Measurements from ENCODE around the gene PLCD1.
"Not testable (repeated sequence)": the region's sequence is repeated elsewhere in the genome, so short reads cannot be mapped to it uniquely, and the experiment has no call there.

Gene PLCD1

GRCh38 chr3:38029400-38030125 is at the start of gene PLCD1:
Gene PLCD1 (minus strand): TSS chr3:38029642. CDS start chr3:38029539, 103 bp downstream.
- Histone ChIP-seq H3K9ac (ENCODE audit: low read depth in 1 of 2, low read length in 2 of 2) (peak within 1 kb of the TSS; percentile 74 to 84), H3K36me3 (ENCODE audit: control insufficient read depth in 2 of 2, insufficient read depth in 2 of 2, low read length in 2 of 2) (no peaks in the 10 kb centered on the region), H3K4me3 (ENCODE audit: low read length in 2 of 2) (peak within 1 kb of the TSS; percentile 65 to 75), H3K27me3 (ENCODE audit: control insufficient read depth in 2 of 2, insufficient read depth in 2 of 2, low read length in 2 of 2) (peaks cover 0 to 2% of the 10 kb centered on the region in 2 donors), H3K27ac (ENCODE audit: low read depth in 2 of 2, low read length in 2 of 2) (peak within 1 kb of the TSS; percentile 67 to 76), H3K4me1 (ENCODE audit: control insufficient read depth in 2 of 2, insufficient read depth in 2 of 2, low read length in 2 of 2) (peaks cover 23 to 37% of the 10 kb centered on the region in 2 donors), H3K9me3 (ENCODE audit: control insufficient read depth in 2 of 2, low read length in 2 of 2) (no peaks in the 10 kb centered on the region)

GRCh38 chr3:38077073-38077472 is 47.6 kb upstream of the PLCD1 start:
- not testable (repeated sequence) for H3K36me3 ChIP-seq (ENCODE audit: control insufficient read depth in 2 of 2, insufficient read depth in 2 of 2, low read length in 2 of 2)

GRCh38 chr3:38070013-38070412 is 40.6 kb upstream of the PLCD1 start:
- Histone ChIP-seq H3K4me3 (ENCODE audit: low read length in 2 of 2) (no peak overlapping the region), H3K9ac (ENCODE audit: low read depth in 1 of 2, low read length in 2 of 2) (no peak overlapping the region), H3K27ac (ENCODE audit: low read depth in 2 of 2, low read length in 2 of 2) (no peak overlapping the region), H3K4me1 (ENCODE audit: control insufficient read depth in 2 of 2, insufficient read depth in 2 of 2, low read length in 2 of 2) (peaks cover 0 to 4% of the 10 kb centered on the region in 2 donors), H3K27me3 (ENCODE audit: control insufficient read depth in 2 of 2, insufficient read depth in 2 of 2, low read length in 2 of 2) (no peaks in the 10 kb centered on the region), H3K36me3 (ENCODE audit: control insufficient read depth in 2 of 2, insufficient read depth in 2 of 2, low read length in 2 of 2) (no peaks in the 10 kb centered on the region), H3K9me3 (ENCODE audit: control insufficient read depth in 2 of 2, low read length in 2 of 2) (no peaks in the 10 kb centered on the region)

More at GRCh38 chr3:38077073-38077472, 47.6 kb upstream of the PLCD1 start:
- H3K4me3 ChIP-seq (ENCODE audit: low read length in 2 of 2); H3K27ac ChIP-seq (ENCODE audit: low read depth in 2 of 2, low read length in 2 of 2); H3K4me1 ChIP-seq (ENCODE audit: control insufficient read depth in 2 of 2, insufficient read depth in 2 of 2, low read length in 2 of 2); H3K9me3 ChIP-seq (ENCODE audit: control insufficient read depth in 2 of 2, low read length in 2 of 2); H3K9ac ChIP-seq (ENCODE audit: low read depth in 1 of 2, low read length in 2 of 2); H3K27me3 ChIP-seq (ENCODE audit: control insufficient read depth in 2 of 2, insufficient read depth in 2 of 2, low read length in 2 of 2): not testable (repeated sequence)

GRCh38 chr3:38067508-38068233 is 38.2 kb upstream of the PLCD1 start:
- no peak overlapping the region for H3K4me3 ChIP-seq (ENCODE audit: low read length in 2 of 2)
- no peaks in the 10 kb centered on the region for H3K27me3 ChIP-seq (ENCODE audit: control insufficient read depth in 2 of 2, insufficient read depth in 2 of 2, low read length in 2 of 2)
- no peaks in the 10 kb centered on the region for H3K36me3 ChIP-seq (ENCODE audit: control insufficient read depth in 2 of 2, insufficient read depth in 2 of 2, low read length in 2 of 2)
- peaks cover 0 to 4% of the 10 kb centered on the region in 2 donors for H3K4me1 ChIP-seq (ENCODE audit: control insufficient read depth in 2 of 2, insufficient read depth in 2 of 2, low read length in 2 of 2)
- no peak overlapping the region for H3K9ac ChIP-seq (ENCODE audit: low read depth in 1 of 2, low read length in 2 of 2)
- H3K9me3 ChIP-seq (ENCODE audit: control insufficient read depth in 2 of 2, low read length in 2 of 2): no peaks in the 10 kb centered on the region
- no peak overlapping the region for H3K27ac ChIP-seq (ENCODE audit: low read depth in 2 of 2, low read length in 2 of 2)

- H3K9me3 ChIP-seq (ENCODE audit: control insufficient read depth in 2 of 2, low read length in 2 of 2); H3K4me1 ChIP-seq (ENCODE audit: control insufficient read depth in 2 of 2, insufficient read depth in 2 of 2, low read length in 2 of 2); H3K27me3 ChIP-seq (ENCODE audit: control insufficient read depth in 2 of 2, insufficient read depth in 2 of 2, low read length in 2 of 2); H3K4me3 ChIP-seq (ENCODE audit: low read length in 2 of 2); H3K27ac ChIP-seq (ENCODE audit: low read depth in 2 of 2, low read length in 2 of 2); H3K9ac ChIP-seq (ENCODE audit: low read depth in 1 of 2, low read length in 2 of 2); H3K36me3 ChIP-seq (ENCODE audit: control insufficient read depth in 2 of 2, insufficient read depth in 2 of 2, low read length in 2 of 2): not testable (repeated sequence)
These were observed 35.0 kb upstream of the PLCD1 start for GRCh38 chr3:38064453-38064852.

GRCh38 chr3:38062809-38063208 is 33.4 kb upstream of the PLCD1 start:
- H3K27ac ChIP-seq (ENCODE audit: low read depth in 2 of 2, low read length in 2 of 2): no peak overlapping the region
- no peak overlapping the region for H3K9ac ChIP-seq (ENCODE audit: low read depth in 1 of 2, low read length in 2 of 2)

GRCh38 chr3:38059591-38059990 is 30.1 kb upstream of the PLCD1 start:
- no peaks in the 10 kb centered on the region for H3K27me3 ChIP-seq (ENCODE audit: control insufficient read depth in 2 of 2, insufficient read depth in 2 of 2, low read length in 2 of 2)
- no peak overlapping the region for H3K27ac ChIP-seq (ENCODE audit: low read depth in 2 of 2, low read length in 2 of 2)
- no peaks in the 10 kb centered on the region for H3K9me3 ChIP-seq (ENCODE audit: control insufficient read depth in 2 of 2, low read length in 2 of 2)
- H3K36me3 ChIP-seq (ENCODE audit: control insufficient read depth in 2 of 2, insufficient read depth in 2 of 2, low read length in 2 of 2): no peaks in the 10 kb centered on the region
- no peaks in the 10 kb centered on the region for H3K4me1 ChIP-seq (ENCODE audit: control insufficient read depth in 2 of 2, insufficient read depth in 2 of 2, low read length in 2 of 2)
- H3K9ac ChIP-seq (ENCODE audit: low read depth in 1 of 2, low read length in 2 of 2): no peak overlapping the region
- no peak overlapping the region for H3K4me3 ChIP-seq (ENCODE audit: low read length in 2 of 2)

More at GRCh38 chr3:38062809-38063208, 33.4 kb upstream of the PLCD1 start:
- Histone ChIP-seq H3K9me3 (ENCODE audit: control insufficient read depth in 2 of 2, low read length in 2 of 2) (no peaks in the 10 kb centered on the region), H3K4me3 (ENCODE audit: low read length in 2 of 2) (no peak overlapping the region), H3K36me3 (ENCODE audit: control insufficient read depth in 2 of 2, insufficient read depth in 2 of 2, low read length in 2 of 2) (no peaks in the 10 kb centered on the region), H3K4me1 (ENCODE audit: control insufficient read depth in 2 of 2, insufficient read depth in 2 of 2, low read length in 2 of 2) (no peaks in the 10 kb centered on the region), H3K27me3 (ENCODE audit: control insufficient read depth in 2 of 2, insufficient read depth in 2 of 2, low read length in 2 of 2) (no peaks in the 10 kb centered on the region)

GRCh38 chr3:38059148-38059547 is 29.7 kb upstream of the PLCD1 start:
- Histone ChIP-seq H3K9ac (ENCODE audit: low read depth in 1 of 2, low read length in 2 of 2) (no peak overlapping the region), H3K27me3 (ENCODE audit: control insufficient read depth in 2 of 2, insufficient read depth in 2 of 2, low read length in 2 of 2) (no peaks in the 10 kb centered on the region), H3K4me1 (ENCODE audit: control insufficient read depth in 2 of 2, insufficient read depth in 2 of 2, low read length in 2 of 2) (no peaks in the 10 kb centered on the region), H3K27ac (ENCODE audit: low read depth in 2 of 2, low read length in 2 of 2) (no peak overlapping the region), H3K36me3 (ENCODE audit: control insufficient read depth in 2 of 2, insufficient read depth in 2 of 2, low read length in 2 of 2) (no peaks in the 10 kb centered on the region), H3K9me3 (ENCODE audit: control insufficient read depth in 2 of 2, low read length in 2 of 2) (no peaks in the 10 kb centered on the region), H3K4me3 (ENCODE audit: low read length in 2 of 2) (no peak overlapping the region)

- Histone ChIP-seq H3K9me3 (ENCODE audit: control insufficient read depth in 2 of 2, low read length in 2 of 2) (no peaks in the 10 kb centered on the region), H3K36me3 (ENCODE audit: control insufficient read depth in 2 of 2, insufficient read depth in 2 of 2, low read length in 2 of 2) (no peaks in the 10 kb centered on the region), H3K9ac (ENCODE audit: low read depth in 1 of 2, low read length in 2 of 2) (no peak overlapping the region), H3K4me3 (ENCODE audit: low read length in 2 of 2) (no peak overlapping the region), H3K27me3 (ENCODE audit: control insufficient read depth in 2 of 2, insufficient read depth in 2 of 2, low read length in 2 of 2) (no peaks in the 10 kb centered on the region), H3K4me1 (ENCODE audit: control insufficient read depth in 2 of 2, insufficient read depth in 2 of 2, low read length in 2 of 2) (no peaks in the 10 kb centered on the region), H3K27ac (ENCODE audit: low read depth in 2 of 2, low read length in 2 of 2) (no peak overlapping the region)
These were observed 25.1 kb upstream of the PLCD1 start for GRCh38 chr3:38054499-38055001.

- H3K27ac ChIP-seq (ENCODE audit: low read depth in 2 of 2, low read length in 2 of 2); H3K36me3 ChIP-seq (ENCODE audit: control insufficient read depth in 2 of 2, insufficient read depth in 2 of 2, low read length in 2 of 2); H3K4me3 ChIP-seq (ENCODE audit: low read length in 2 of 2); H3K4me1 ChIP-seq (ENCODE audit: control insufficient read depth in 2 of 2, insufficient read depth in 2 of 2, low read length in 2 of 2); H3K9ac ChIP-seq (ENCODE audit: low read depth in 1 of 2, low read length in 2 of 2); H3K9me3 ChIP-seq (ENCODE audit: control insufficient read depth in 2 of 2, low read length in 2 of 2); H3K27me3 ChIP-seq (ENCODE audit: control insufficient read depth in 2 of 2, insufficient read depth in 2 of 2, low read length in 2 of 2): not testable (repeated sequence)
These were observed 24.5 kb upstream of the PLCD1 start for GRCh38 chr3:38053813-38054498.
